Measurements from ENCODE around the gene CAMTA1. TPM values are rescaled to one million over a fixed set of nuclear protein-coding genes. Genes with fewer than 3 reads are reported as not detected.

CAMTA1 gene
- polyA plus RNA-seq, 1 donor (not counting 4 experiments of a cell fraction or from before 2014, with no cell fraction given) = 51.4 TPM

- no peak for DNase-seq (ENCODE audit: low read depth, low spot score)
- no peaks in the 10 kb centered on the region for H4K20me1 ChIP-seq (ENCODE audit: control insufficient read depth, extremely low read depth, insufficient read depth, low read length)
- no peaks in the 10 kb centered on the region for H3K27me3 ChIP-seq (ENCODE audit: control insufficient read depth, extremely low read depth, insufficient read depth, low read length)
- no peaks in the 10 kb centered on the region for H3K4me1 ChIP-seq (ENCODE audit: control insufficient read depth, extremely low read depth, insufficient read depth, low read length)
- H3K9me1 ChIP-seq (ENCODE audit: control insufficient read depth, extremely low read depth, insufficient read depth, low read length) = no peaks in the 10 kb centered on the region
- H3K4me2 ChIP-seq (ENCODE audit: control insufficient read depth, extremely low read depth, insufficient read depth, low read depth, low read length) = no peak overlapping the region
- H3K4me3 ChIP-seq (ENCODE audit: control insufficient read depth in 2 of 3, extremely low read depth in 1 of 3, insufficient read depth in 2 of 3, low read depth in 1 of 3, low read length in 3 of 3) = no peak overlapping the region
- H3K36me3 ChIP-seq (ENCODE audit: control insufficient read depth in 2 of 2, extremely low read depth in 1 of 2, insufficient read depth in 2 of 2, low read length in 2 of 2) = no peaks in the 10 kb centered on the region
- H3K9ac ChIP-seq (ENCODE audit: control insufficient read depth, extremely low read depth, insufficient read depth, low read length) = no peak overlapping the region
- dilution Hi-C loops (cut with MboI; ENCODE audit: extremely low pct_ligation_motif_present, low sequenced_read_pairs) = no loop called here
- H3K27ac ChIP-seq (ENCODE audit: control insufficient read depth, insufficient read depth, low read length) = no peak overlapping the region
- no peak overlapping the region for H2AFZ ChIP-seq (ENCODE audit: control insufficient read depth, low read length)
- FAIRE-seq = no peak
- no peaks in the 10 kb centered on the region for H3K79me2 ChIP-seq (ENCODE audit: control insufficient read depth, insufficient read depth, low read length)
- TF ChIP-seq EZH2 (IDR thresholded peaks at IDR 0.05; ENCODE audit: low read length) (no peak), CTCF (optimal IDR thresholded peaks at IDR 0.05 in 1 of 3, IDR thresholded peaks at IDR 0.05 in 1 of 3, conservative IDR thresholded peaks at IDR 0.05 in 1 of 3; ENCODE audit: extremely low read depth in 1 of 3, insufficient read depth in 2 of 3, low read length in 3 of 3) (no peak)
- H3K9me3 ChIP-seq (ENCODE audit: control insufficient read depth, low read depth, low read length) = no peaks in the 10 kb centered on the region
These were observed 932.6 kb downstream of the CAMTA1 start for GRCh38 chr1:7717748-7718368.

- Histone ChIP-seq H4K20me1 (ENCODE audit: control insufficient read depth, extremely low read depth, insufficient read depth, low read length) (no peaks in the 10 kb centered on the region), H3K36me3 (ENCODE audit: control insufficient read depth in 2 of 2, extremely low read depth in 1 of 2, insufficient read depth in 2 of 2, low read length in 2 of 2) (no peaks in the 10 kb centered on the region), H3K4me2 (ENCODE audit: control insufficient read depth, extremely low read depth, insufficient read depth, low read depth, low read length) (no peak overlapping the region), H3K79me2 (ENCODE audit: control insufficient read depth, insufficient read depth, low read length) (no peaks in the 10 kb centered on the region), H2AFZ (ENCODE audit: control insufficient read depth, low read length) (no peak overlapping the region), H3K4me1 (ENCODE audit: control insufficient read depth, extremely low read depth, insufficient read depth, low read length) (no peaks in the 10 kb centered on the region), H3K4me3 (ENCODE audit: control insufficient read depth in 2 of 3, extremely low read depth in 1 of 3, insufficient read depth in 2 of 3, low read depth in 1 of 3, low read length in 3 of 3) (no peak overlapping the region), H3K9ac (ENCODE audit: control insufficient read depth, extremely low read depth, insufficient read depth, low read length) (no peak overlapping the region), H3K27ac (ENCODE audit: control insufficient read depth, insufficient read depth, low read length) (no peak overlapping the region), H3K9me3 (ENCODE audit: control insufficient read depth, low read depth, low read length) (no peaks in the 10 kb centered on the region), H3K27me3 (ENCODE audit: control insufficient read depth, extremely low read depth, insufficient read depth, low read length) (no peaks in the 10 kb centered on the region), H3K9me1 (ENCODE audit: control insufficient read depth, extremely low read depth, insufficient read depth, low read length) (no peaks in the 10 kb centered on the region)
- dilution Hi-C loops (cut with MboI; ENCODE audit: extremely low pct_ligation_motif_present, low sequenced_read_pairs) = no loop called here
- FAIRE-seq (no peak), DNase-seq (ENCODE audit: low read depth, low spot score) (no peak)
- TF ChIP-seq EZH2 (IDR thresholded peaks at IDR 0.05; ENCODE audit: low read length) = no peak
- TF ChIP-seq CTCF (optimal IDR thresholded peaks at IDR 0.05 in 1 of 3, IDR thresholded peaks at IDR 0.05 in 1 of 3, conservative IDR thresholded peaks at IDR 0.05 in 1 of 3; ENCODE audit: extremely low read depth in 1 of 3, insufficient read depth in 2 of 3, low read length in 3 of 3) = no peak
These were observed 934.3 kb downstream of the CAMTA1 start for GRCh38 chr1:7719468-7720094.

Data from keratinocyte (primary cell).